ENCODE measurements around the gene CACHD1.

CACHD1 gene

GRCh38 chr1:64536836-64537490 lies 67.0 kb downstream of the CACHD1 start:
- CTCF ChIA-PET: no interaction called here
- POLR2A ChIA-PET: interaction anchor here (1.0 kb wide), 1 partner anchor 943 kb away, joined by 3 read pairs; the partner anchor contains the start of gene PGM1
- TF ChIP-seq CTCF (IDR thresholded peaks at IDR 0.05; ENCODE audit: insufficient read depth, low read length, missing control alignments): no peak
- no peak overlapping the region for H3K4me3 ChIP-seq (ENCODE audit: low read depth, low read length)
- DNase-seq (ENCODE audit: low read depth, low spot score): no peak

GRCh38 chr1:64537942-64538341 lies 68.0 kb downstream of the CACHD1 start:
- ChIA-PET CTCF (no interaction called here), POLR2A (no interaction called here)
- DNase-seq (ENCODE audit: low read depth, low spot score): no peak
- H3K4me3 ChIP-seq (ENCODE audit: low read depth, low read length): no peak overlapping the region
- no peak for TF ChIP-seq CTCF (IDR thresholded peaks at IDR 0.05; ENCODE audit: insufficient read depth, low read length, missing control alignments)

GRCh38 chr1:64538389-64538788 lies 68.5 kb downstream of the CACHD1 start:
- TF ChIP-seq CTCF (IDR thresholded peaks at IDR 0.05; ENCODE audit: insufficient read depth, low read length, missing control alignments): no peak
- CTCF ChIA-PET: no interaction called here
- no peak overlapping the region for H3K4me3 ChIP-seq (ENCODE audit: low read depth, low read length)
- DNase-seq (ENCODE audit: low read depth, low spot score): no peak
- POLR2A ChIA-PET: no interaction called here

GRCh38 chr1:64539289-64539688 lies 69.4 kb downstream of the CACHD1 start:
- no peak for TF ChIP-seq CTCF (IDR thresholded peaks at IDR 0.05; ENCODE audit: insufficient read depth, low read length, missing control alignments)
- CTCF ChIA-PET: no interaction called here
- no peak for DNase-seq (ENCODE audit: low read depth, low spot score)
- H3K4me3 ChIP-seq (ENCODE audit: low read depth, low read length): no peak overlapping the region
- POLR2A ChIA-PET: no interaction called here

GRCh38 chr1:64539781-64540218 lies 69.9 kb downstream of the CACHD1 start:
- ChIA-PET CTCF (no interaction called here), POLR2A (no interaction called here)
- no peak overlapping the region; the same call in 1 of the 2 replicates for H3K4me3 ChIP-seq (ENCODE audit: low read depth, low read length)
- DNase-seq (ENCODE audit: low read depth, low spot score): no peak
- no peak for TF ChIP-seq CTCF (IDR thresholded peaks at IDR 0.05; ENCODE audit: insufficient read depth, low read length, missing control alignments)

GRCh38 chr1:64540265-64540791 lies 70.4 kb downstream of the CACHD1 start:
- POLR2A ChIA-PET: no interaction called here
- DNase-seq (ENCODE audit: low read depth, low spot score): no peak
- no peak for TF ChIP-seq CTCF (IDR thresholded peaks at IDR 0.05; ENCODE audit: insufficient read depth, low read length, missing control alignments)
- peak overlapping the region; percentile 19 for H3K4me3 ChIP-seq (ENCODE audit: low read depth, low read length)
- CTCF ChIA-PET: no interaction called here

Measured in AG04449 (cell line).